Panc1 (cell line): ENCODE data around the gene ADAMTS2.

ENCODE experiments used
- POLR2AphosphoS5 ChIP-seq: IDR thresholded peaks from 2 replicates; pipeline ENCODE4 v1.6.1; 2012; ENCODE audit warnings: mild to moderate bottlenecking, low read depth, low read length, moderate library complexity
- SIN3A ChIP-seq: IDR thresholded peaks from 2 replicates; pipeline ENCODE4 v1.6.1; 2012; ENCODE audit warnings: low read depth, mild to moderate bottlenecking, low read length, moderate library complexity, borderline replicate concordance; ENCODE audit not compliant: insufficient read depth
- TF ChIP-seq, protein P1 (sequence below): fragments of 450-650 bp; IDR thresholded peaks from 2 replicates; pipeline ENCODE4 v1.5.1; 2017; ENCODE audit warnings: mild to moderate bottlenecking
- TF ChIP-seq, protein P2 (sequence below), 2 experiments: IDR thresholded peaks; 2 replicates each; pipeline ENCODE4 v1.6.1; 2011 to 2012; ENCODE audit warnings: low read depth in 2 of 2, control low read depth in 1 of 2, low read length in 1 of 2, mild to moderate bottlenecking in 1 of 2, moderate library complexity in 1 of 2; ENCODE audit not compliant: insufficient read depth in 1 of 2

DNA sequence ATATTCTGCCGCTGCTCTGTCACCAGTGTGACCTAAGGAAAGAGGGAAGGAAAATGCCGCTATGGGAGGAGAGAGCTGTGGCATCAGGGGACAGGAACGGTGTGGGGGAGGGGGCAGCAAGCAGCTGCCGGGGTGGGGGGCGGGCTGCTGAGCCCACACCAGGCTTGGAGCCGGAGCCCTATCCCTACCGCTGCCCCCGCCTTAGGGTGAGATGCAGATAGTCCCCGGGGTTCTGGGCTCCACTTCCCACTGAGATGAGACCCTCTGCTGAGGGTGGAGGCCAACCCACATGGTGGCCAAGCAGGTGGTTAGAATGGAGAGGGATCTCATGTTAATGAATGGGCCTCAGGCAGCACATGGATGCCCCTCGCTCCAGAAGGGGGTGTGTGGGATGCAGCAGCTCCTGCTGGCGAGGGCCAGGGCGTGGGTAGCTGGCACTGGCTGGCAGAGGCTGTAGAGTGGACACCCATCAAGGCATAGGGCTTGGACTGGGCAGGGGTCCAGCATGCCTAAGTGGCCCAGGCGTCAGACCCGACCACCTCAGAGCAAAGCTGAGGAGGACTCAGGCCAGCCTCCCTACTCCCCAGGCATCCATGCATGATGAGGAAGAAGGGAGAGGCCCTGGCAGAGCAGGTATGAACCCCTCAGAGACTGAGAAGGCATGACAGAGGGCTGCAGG is 153.6 kb downstream of the ADAMTS2 start:
- TF ChIP-seq, protein P1, sequence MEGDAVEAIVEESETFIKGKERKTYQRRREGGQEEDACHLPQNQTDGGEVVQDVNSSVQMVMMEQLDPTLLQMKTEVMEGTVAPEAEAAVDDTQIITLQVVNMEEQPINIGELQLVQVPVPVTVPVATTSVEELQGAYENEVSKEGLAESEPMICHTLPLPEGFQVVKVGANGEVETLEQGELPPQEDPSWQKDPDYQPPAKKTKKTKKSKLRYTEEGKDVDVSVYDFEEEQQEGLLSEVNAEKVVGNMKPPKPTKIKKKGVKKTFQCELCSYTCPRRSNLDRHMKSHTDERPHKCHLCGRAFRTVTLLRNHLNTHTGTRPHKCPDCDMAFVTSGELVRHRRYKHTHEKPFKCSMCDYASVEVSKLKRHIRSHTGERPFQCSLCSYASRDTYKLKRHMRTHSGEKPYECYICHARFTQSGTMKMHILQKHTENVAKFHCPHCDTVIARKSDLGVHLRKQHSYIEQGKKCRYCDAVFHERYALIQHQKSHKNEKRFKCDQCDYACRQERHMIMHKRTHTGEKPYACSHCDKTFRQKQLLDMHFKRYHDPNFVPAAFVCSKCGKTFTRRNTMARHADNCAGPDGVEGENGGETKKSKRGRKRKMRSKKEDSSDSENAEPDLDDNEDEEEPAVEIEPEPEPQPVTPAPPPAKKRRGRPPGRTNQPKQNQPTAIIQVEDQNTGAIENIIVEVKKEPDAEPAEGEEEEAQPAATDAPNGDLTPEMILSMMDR: no peak
- TF ChIP-seq, protein P2, sequence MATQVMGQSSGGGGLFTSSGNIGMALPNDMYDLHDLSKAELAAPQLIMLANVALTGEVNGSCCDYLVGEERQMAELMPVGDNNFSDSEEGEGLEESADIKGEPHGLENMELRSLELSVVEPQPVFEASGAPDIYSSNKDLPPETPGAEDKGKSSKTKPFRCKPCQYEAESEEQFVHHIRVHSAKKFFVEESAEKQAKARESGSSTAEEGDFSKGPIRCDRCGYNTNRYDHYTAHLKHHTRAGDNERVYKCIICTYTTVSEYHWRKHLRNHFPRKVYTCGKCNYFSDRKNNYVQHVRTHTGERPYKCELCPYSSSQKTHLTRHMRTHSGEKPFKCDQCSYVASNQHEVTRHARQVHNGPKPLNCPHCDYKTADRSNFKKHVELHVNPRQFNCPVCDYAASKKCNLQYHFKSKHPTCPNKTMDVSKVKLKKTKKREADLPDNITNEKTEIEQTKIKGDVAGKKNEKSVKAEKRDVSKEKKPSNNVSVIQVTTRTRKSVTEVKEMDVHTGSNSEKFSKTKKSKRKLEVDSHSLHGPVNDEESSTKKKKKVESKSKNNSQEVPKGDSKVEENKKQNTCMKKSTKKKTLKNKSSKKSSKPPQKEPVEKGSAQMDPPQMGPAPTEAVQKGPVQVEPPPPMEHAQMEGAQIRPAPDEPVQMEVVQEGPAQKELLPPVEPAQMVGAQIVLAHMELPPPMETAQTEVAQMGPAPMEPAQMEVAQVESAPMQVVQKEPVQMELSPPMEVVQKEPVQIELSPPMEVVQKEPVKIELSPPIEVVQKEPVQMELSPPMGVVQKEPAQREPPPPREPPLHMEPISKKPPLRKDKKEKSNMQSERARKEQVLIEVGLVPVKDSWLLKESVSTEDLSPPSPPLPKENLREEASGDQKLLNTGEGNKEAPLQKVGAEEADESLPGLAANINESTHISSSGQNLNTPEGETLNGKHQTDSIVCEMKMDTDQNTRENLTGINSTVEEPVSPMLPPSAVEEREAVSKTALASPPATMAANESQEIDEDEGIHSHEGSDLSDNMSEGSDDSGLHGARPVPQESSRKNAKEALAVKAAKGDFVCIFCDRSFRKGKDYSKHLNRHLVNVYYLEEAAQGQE (IDR thresholded peaks at IDR 0.05; ENCODE audit: insufficient read depth in 1 of 2, low read depth in 2 of 2, low read length in 1 of 2): no peak
- TF ChIP-seq POLR2AphosphoS5 (no peak), SIN3A (no peak)
